ENCODE data around the gene ECHS1.

GRCh38 chr10:133359554-133359971 lies 13.6 kb downstream of the ECHS1 start:
- TF ChIP-seq POLR2A (IDR thresholded peaks at IDR 0.05) (no peak), CTCF (IDR thresholded peaks at IDR 0.05) (no peak), EP300 (IDR thresholded peaks at IDR 0.05) (no peak)
